Esophagus muscularis mucosa (tissue), 3 donors: ENCODE results near the gene PLEKHF1.

ENCODE experiments used
- POLR2A ChIP-seq: fragments of 450-650 bp; IDR thresholded peaks from one replicate; pipeline ENCODE4 v1.6.1; 2017; ENCODE audit warnings: antibody characterized with exemption, moderate library complexity, mild to moderate bottlenecking, low read depth
- TF ChIP-seq, protein P1 (sequence below), 3 experiments: fragments of 200-600 bp in 2 of 3; fragments of 450-650 bp in 1 of 3; sonication (generic) in 2 of 3; IDR thresholded peaks; one replicate each; pipeline ENCODE4 v1.5.1; 2017 to 2019; ENCODE audit warnings: antibody characterized with exemption in 3 of 3, mild to moderate bottlenecking in 2 of 3, moderate library complexity in 1 of 3

DNA sequence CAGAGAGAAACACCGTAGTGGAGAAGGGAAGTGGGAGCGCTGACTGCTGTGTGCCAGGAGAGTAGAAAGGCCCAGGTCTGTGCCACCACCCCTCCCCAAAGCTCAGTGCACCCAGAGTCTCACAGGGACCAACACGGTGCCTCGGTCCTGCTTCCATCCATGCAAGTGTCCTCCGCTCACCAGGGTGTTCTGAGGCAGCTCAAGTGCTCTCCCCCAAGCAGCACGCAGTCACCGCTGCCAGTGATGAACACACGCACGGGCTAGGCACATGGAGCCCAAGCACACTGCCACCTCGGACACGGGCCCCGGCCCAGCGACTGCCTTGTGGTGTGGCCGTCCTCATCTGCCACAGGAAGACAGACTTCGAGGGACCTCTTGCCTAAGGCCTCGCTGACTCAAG, 48.7 kb upstream of the PLEKHF1 start:
- TF ChIP-seq, protein P1, sequence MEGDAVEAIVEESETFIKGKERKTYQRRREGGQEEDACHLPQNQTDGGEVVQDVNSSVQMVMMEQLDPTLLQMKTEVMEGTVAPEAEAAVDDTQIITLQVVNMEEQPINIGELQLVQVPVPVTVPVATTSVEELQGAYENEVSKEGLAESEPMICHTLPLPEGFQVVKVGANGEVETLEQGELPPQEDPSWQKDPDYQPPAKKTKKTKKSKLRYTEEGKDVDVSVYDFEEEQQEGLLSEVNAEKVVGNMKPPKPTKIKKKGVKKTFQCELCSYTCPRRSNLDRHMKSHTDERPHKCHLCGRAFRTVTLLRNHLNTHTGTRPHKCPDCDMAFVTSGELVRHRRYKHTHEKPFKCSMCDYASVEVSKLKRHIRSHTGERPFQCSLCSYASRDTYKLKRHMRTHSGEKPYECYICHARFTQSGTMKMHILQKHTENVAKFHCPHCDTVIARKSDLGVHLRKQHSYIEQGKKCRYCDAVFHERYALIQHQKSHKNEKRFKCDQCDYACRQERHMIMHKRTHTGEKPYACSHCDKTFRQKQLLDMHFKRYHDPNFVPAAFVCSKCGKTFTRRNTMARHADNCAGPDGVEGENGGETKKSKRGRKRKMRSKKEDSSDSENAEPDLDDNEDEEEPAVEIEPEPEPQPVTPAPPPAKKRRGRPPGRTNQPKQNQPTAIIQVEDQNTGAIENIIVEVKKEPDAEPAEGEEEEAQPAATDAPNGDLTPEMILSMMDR (IDR thresholded peaks at IDR 0.05) = no peak
- TF ChIP-seq POLR2A = no peak
